WTC11 (cell line): ENCODE measurements around the gene MRPL9.

ENCODE experiments used
- CTCF ChIP-seq: fragments of 200-600 bp; IDR thresholded peaks from 2 replicates; pipeline ENCODE4 v1.8.0; 2022; ENCODE audit warnings: antibody characterized with exemption
- E2F1 ChIP-seq: sonication (generic); formaldehyde crosslinking; IDR thresholded peaks from 2 replicates; pipeline ENCODE4 v1.8.0; 2022; ENCODE audit warnings: mild to moderate bottlenecking, missing genetic modification reagents
- IRF2 ChIP-seq: sonication (generic); formaldehyde crosslinking; IDR thresholded peaks from 2 replicates; pipeline ENCODE4 v1.8.0; 2022; ENCODE audit warnings: low read depth, missing genetic modification reagents, borderline replicate concordance
- TEAD4 ChIP-seq: sonication (generic); formaldehyde crosslinking; IDR thresholded peaks from 2 replicates; pipeline ENCODE4 v1.8.0; 2022; ENCODE audit warnings: mild to moderate bottlenecking, missing genetic modification reagents
- TF ChIP-seq, protein P1 (sequence below): sonication (generic); formaldehyde crosslinking; IDR thresholded peaks from 2 replicates; pipeline ENCODE4 v1.8.1; 2022; ENCODE audit warnings: low read depth, mild to moderate bottlenecking, moderate library complexity, missing genetic modification reagents, borderline replicate concordance
- TF ChIP-seq, protein P2 (sequence below): sonication (generic); formaldehyde crosslinking; IDR thresholded peaks from 2 replicates; pipeline ENCODE4 v1.8.0; 2022; ENCODE audit warnings: missing genetic modification reagents
- TF ChIP-seq, protein P3 (sequence below): sonication (generic); formaldehyde crosslinking; IDR thresholded peaks from 2 replicates; pipeline ENCODE4 v1.8.1; 2023; ENCODE audit warnings: mild to moderate bottlenecking, missing genetic modification reagents, moderate library complexity

DNA sequence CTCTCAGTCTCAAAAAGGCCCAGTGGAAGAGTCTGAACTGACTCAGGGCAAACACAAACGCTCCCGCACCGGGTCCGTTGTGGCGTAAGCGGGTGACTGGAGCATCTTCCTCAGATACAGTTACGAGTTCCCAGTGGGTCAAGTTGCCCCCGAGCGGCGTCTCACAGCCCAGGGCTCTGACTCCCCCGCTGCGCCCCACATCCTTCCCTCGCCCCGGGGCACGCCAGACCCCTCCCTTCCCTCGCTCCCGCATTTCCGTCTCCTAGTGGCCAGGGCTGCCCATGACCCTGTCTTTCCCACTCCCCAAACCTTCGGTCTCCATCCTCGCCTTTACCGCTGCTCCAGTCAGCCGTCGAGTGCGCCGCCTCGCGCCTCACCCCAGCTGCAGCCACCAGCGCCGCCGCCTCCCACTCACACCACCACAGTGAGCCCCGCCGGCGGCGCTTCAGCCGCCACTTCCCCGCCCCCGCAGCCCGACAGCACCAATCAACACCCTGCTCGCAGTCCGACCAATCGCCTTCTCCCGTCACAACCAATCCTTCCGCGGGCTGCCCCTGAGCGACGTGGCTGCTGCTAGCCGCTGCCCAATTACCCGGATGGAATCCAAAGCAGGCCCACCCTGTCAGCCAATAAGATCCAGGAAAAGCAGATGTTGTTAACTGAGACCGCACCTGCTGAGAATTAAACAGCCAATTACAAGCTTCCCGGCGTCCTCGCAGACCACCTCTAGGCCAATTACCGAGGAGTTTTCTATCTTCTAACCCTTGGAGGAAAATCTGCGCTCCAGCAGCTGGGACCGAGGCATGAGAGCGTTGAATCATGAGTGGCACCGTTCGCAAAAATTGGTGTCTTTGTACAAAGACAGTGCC lies 27.0 kb upstream of the MRPL9 start, which contains the start of gene TDRKH:
- TF ChIP-seq CTCF = no peak
- TF ChIP-seq, protein P1, sequence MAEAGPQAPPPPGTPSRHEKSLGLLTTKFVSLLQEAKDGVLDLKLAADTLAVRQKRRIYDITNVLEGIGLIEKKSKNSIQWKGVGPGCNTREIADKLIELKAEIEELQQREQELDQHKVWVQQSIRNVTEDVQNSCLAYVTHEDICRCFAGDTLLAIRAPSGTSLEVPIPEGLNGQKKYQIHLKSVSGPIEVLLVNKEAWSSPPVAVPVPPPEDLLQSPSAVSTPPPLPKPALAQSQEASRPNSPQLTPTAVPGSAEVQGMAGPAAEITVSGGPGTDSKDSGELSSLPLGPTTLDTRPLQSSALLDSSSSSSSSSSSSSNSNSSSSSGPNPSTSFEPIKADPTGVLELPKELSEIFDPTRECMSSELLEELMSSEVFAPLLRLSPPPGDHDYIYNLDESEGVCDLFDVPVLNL (CRISPR knock-in tag) = 0 out of 2 replicates have a peak, but pooled peaks have one; percentile 43
- TF ChIP-seq, protein P2, sequence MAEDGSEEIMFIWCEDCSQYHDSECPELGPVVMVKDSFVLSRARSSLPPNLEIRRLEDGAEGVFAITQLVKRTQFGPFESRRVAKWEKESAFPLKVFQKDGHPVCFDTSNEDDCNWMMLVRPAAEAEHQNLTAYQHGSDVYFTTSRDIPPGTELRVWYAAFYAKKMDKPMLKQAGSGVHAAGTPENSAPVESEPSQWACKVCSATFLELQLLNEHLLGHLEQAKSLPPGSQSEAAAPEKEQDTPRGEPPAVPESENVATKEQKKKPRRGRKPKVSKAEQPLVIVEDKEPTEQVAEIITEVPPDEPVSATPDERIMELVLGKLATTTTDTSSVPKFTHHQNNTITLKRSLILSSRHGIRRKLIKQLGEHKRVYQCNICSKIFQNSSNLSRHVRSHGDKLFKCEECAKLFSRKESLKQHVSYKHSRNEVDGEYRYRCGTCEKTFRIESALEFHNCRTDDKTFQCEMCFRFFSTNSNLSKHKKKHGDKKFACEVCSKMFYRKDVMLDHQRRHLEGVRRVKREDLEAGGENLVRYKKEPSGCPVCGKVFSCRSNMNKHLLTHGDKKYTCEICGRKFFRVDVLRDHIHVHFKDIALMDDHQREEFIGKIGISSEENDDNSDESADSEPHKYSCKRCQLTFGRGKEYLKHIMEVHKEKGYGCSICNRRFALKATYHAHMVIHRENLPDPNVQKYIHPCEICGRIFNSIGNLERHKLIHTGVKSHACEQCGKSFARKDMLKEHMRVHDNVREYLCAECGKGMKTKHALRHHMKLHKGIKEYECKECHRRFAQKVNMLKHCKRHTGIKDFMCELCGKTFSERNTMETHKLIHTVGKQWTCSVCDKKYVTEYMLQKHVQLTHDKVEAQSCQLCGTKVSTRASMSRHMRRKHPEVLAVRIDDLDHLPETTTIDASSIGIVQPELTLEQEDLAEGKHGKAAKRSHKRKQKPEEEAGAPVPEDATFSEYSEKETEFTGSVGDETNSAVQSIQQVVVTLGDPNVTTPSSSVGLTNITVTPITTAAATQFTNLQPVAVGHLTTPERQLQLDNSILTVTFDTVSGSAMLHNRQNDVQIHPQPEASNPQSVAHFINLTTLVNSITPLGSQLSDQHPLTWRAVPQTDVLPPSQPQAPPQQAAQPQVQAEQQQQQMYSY = no peak
- TF ChIP-seq IRF2 (CRISPR knock-in tag) = no peak
- TF ChIP-seq TEAD4 (CRISPR knock-in tag) = no peak
- TF ChIP-seq E2F1 = no peak
- TF ChIP-seq, protein P3, sequence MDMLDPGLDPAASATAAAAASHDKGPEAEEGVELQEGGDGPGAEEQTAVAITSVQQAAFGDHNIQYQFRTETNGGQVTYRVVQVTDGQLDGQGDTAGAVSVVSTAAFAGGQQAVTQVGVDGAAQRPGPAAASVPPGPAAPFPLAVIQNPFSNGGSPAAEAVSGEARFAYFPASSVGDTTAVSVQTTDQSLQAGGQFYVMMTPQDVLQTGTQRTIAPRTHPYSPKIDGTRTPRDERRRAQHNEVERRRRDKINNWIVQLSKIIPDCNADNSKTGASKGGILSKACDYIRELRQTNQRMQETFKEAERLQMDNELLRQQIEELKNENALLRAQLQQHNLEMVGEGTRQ = no peak
